ENCODE results near the gene ID4. TPM values are rescaled to one million over a fixed set of nuclear protein-coding genes. Genes with fewer than 3 reads are reported as not detected.
A peak's percentile ranks its signal among the peaks of the same experiment; 100 is the strongest.

ID4 gene, protein sequence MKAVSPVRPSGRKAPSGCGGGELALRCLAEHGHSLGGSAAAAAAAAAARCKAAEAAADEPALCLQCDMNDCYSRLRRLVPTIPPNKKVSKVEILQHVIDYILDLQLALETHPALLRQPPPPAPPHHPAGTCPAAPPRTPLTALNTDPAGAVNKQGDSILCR
- 104 and 106 TPM in 2 replicates for total RNA-seq
- long read RNA-seq, partial matches to known transcripts = 13 of 24 reads
- long read RNA-seq, other reads (novel, unspliced or antisense) = 7 of 24 reads

DNA sequence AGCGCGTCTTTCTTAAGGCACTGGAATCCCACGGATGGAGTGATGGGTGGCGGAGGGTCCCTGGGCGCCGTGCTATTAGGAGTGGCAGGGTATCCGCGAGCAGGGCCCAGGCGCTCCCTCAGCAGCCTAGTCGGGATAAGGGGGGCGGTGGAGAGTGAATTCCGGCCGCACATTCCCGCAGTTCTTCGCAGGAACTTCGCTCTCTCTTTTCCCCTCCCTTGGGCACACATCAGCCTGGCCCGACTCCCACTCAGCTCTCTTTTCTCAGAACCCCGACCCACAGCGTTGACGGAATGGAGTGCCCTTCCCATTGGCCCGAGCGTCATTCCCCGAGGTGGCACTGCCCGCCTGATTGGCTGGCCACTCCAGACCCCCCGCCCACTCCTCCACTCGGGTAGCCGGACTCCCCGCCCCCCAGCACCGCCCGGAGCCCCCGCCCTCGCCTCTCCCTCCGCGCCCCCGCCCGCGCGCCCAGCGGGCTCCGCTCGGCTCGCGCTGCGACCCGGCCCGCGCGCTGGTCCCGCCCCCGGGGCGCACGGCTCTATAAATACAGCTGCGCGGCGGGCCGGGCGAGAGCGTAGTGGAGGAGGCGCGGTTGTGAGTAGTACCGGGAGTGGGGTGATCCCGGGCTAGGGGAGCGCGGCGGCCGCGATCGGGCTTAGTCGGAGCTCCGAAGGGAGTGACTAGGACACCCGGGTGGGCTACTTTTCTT lies at the start of gene ID4:
Gene ID4, plus strand, starts transcription at position 572 of the 712 bp plus-strand sequence. CDS start 385 bp downstream, outside the sequence.
- TF ChIP-seq, protein P1, sequence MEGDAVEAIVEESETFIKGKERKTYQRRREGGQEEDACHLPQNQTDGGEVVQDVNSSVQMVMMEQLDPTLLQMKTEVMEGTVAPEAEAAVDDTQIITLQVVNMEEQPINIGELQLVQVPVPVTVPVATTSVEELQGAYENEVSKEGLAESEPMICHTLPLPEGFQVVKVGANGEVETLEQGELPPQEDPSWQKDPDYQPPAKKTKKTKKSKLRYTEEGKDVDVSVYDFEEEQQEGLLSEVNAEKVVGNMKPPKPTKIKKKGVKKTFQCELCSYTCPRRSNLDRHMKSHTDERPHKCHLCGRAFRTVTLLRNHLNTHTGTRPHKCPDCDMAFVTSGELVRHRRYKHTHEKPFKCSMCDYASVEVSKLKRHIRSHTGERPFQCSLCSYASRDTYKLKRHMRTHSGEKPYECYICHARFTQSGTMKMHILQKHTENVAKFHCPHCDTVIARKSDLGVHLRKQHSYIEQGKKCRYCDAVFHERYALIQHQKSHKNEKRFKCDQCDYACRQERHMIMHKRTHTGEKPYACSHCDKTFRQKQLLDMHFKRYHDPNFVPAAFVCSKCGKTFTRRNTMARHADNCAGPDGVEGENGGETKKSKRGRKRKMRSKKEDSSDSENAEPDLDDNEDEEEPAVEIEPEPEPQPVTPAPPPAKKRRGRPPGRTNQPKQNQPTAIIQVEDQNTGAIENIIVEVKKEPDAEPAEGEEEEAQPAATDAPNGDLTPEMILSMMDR (conservative IDR thresholded peaks at IDR 0.05) = no peak
- no peaks in the 10 kb centered on the region for H3K9me3 Mint-ChIP-seq
- peaks cover 3% of the 10 kb centered on the region for H3K27me3 Mint-ChIP-seq (ENCODE audit: low read depth)
- peak; percentile 95 for DNase-seq (ENCODE audit: low read depth, low spot score)
- peak within 1 kb of the TSS; percentile 78 for H3K27ac Mint-ChIP-seq (ENCODE audit: unreplicated experiment)
- H3K4me3 Mint-ChIP-seq = peak within 1 kb of the TSS; percentile 92
- peaks cover 14% of the 10 kb centered on the region for H3K36me3 Mint-ChIP-seq (ENCODE audit: low read depth)
- peaks cover 43% of the 10 kb centered on the region for H3K4me1 Mint-ChIP-seq

DNA sequence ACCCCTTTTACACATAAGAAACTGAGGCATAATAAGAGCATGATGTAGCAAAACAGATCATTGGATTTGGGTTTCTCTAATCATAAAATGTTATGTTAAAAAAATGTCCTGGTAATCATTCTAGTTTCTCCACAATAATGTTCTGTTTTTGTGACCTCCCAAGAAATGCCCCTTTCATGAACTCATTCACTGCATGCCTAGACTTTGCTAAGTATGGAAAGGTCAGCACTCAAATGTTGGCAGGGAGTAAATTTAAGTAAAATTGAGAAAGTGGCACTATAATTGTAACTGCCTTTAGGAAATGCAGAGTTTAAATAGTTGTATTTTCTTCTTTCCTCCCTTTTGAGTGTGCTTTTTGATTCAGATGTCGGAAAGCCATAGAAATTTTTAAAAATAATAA lies 48.5 kb upstream of the ID4 start:
- no peak overlapping the region for H3K4me3 Mint-ChIP-seq
- H3K27ac Mint-ChIP-seq (ENCODE audit: unreplicated experiment) = no peak overlapping the region
- no peaks in the 10 kb centered on the region for H3K9me3 Mint-ChIP-seq

DNA sequence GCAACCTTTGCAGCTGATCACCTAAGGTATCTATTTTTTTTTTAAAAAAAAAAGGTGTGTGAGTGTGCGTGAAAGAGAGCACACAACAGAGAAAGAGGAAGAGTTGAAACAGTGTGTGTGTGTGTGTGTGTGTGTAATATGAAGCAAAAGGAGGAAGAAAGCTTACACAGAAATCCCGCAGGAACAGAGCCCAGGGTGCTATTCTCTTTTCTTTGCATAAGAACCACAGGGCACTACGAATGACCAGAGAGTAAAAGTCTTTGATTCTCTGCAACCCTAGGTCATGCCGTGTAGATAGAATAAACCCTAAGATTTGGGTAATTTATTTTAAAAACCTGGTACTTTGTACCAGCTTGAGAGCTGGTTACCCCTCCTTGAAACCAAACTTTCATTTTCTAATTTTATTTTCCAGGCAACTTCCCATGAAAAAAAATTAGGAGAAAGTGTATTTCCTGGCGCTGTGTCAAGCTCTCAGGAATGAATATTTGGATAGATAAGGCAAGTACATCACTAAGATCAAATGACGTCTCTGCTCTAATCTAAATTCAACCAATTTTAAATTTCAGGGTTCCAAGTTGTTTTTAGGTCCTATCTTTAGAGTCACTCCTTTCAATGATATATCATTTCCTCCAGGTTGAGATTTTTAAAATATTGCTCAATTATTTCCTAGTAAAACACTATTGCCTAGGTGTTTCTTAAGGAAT lies 47.9 kb upstream of the ID4 start:
- no peak for DNase-seq (ENCODE audit: low read depth, low spot score)
- TF ChIP-seq, protein P1 (conservative IDR thresholded peaks at IDR 0.05) = no peak
- Mint-ChIP-seq H3K27ac (ENCODE audit: unreplicated experiment) (no peak overlapping the region), H3K9me3 (no peaks in the 10 kb centered on the region), H3K4me3 (no peak overlapping the region), H3K36me3 (ENCODE audit: low read depth) (no peaks in the 10 kb centered on the region), H3K4me1 (no peaks in the 10 kb centered on the region), H3K27me3 (ENCODE audit: low read depth) (no peaks in the 10 kb centered on the region)

More for the DNA sequence above, 48.5 kb upstream of the ID4 start:
- DNase-seq (ENCODE audit: low read depth, low spot score) = no peak
- no peaks in the 10 kb centered on the region for H3K4me1 Mint-ChIP-seq
- no peaks in the 10 kb centered on the region for H3K27me3 Mint-ChIP-seq (ENCODE audit: low read depth)
- no peaks in the 10 kb centered on the region for H3K36me3 Mint-ChIP-seq (ENCODE audit: low read depth)
- TF ChIP-seq, protein P1 (conservative IDR thresholded peaks at IDR 0.05) = no peak

DNA sequence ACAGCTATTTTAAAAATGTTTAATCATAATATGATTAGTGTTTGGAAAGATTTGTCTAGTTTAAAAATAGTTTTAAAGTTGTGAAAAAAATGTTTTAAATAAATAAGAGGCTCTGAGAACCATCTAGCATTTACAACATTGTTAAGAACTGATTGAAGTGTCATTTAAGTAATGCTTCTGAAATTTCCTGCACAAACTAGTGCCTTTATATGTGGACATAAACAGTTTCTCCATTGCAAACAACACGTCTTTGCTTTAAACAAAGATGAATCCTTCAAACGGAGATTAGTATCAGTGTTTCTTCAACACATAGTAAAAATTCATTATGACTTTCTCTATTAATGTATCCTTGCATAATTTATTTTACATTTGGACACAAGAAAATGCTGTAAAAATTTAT lies 45.9 kb upstream of the ID4 start:
- H3K27me3 Mint-ChIP-seq (ENCODE audit: low read depth) = no peaks in the 10 kb centered on the region
- peaks cover 1% of the 10 kb centered on the region for H3K9me3 Mint-ChIP-seq
- no peak for DNase-seq (ENCODE audit: low read depth, low spot score)
- H3K4me1 Mint-ChIP-seq = no peaks in the 10 kb centered on the region
- H3K4me3 Mint-ChIP-seq = no peak overlapping the region
- peaks cover 2% of the 10 kb centered on the region for H3K36me3 Mint-ChIP-seq (ENCODE audit: low read depth)
- no peak overlapping the region for H3K27ac Mint-ChIP-seq (ENCODE audit: unreplicated experiment)
- TF ChIP-seq, protein P1 (conservative IDR thresholded peaks at IDR 0.05) = no peak

DNA sequence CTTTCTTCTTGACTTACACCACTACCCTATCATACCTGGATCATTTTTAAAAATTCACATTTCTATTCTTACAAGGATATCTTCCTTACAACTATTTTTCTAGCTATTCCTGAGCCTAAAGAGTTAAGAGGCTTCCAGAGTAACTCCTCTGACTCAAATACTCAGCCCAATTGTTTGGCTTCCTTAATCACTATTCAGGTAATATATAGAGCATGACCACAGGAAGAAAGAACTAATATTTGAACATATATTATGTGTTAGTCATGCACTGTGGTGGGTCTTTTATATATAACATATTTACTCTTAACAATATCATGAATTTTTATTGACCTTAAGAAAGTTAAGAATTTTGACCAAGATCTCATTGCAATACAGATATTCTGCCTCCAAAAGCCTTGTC lies 42.0 kb upstream of the ID4 start:
- H3K9me3 Mint-ChIP-seq = peaks cover 10% of the 10 kb centered on the region
- TF ChIP-seq, protein P1 (conservative IDR thresholded peaks at IDR 0.05) = no peak
- H3K27me3 Mint-ChIP-seq (ENCODE audit: low read depth) = no peaks in the 10 kb centered on the region
- peaks cover 11% of the 10 kb centered on the region for H3K36me3 Mint-ChIP-seq (ENCODE audit: low read depth)
- no peaks in the 10 kb centered on the region for H3K4me1 Mint-ChIP-seq
- no peak for DNase-seq (ENCODE audit: low read depth, low spot score)
- no peak overlapping the region for H3K27ac Mint-ChIP-seq (ENCODE audit: unreplicated experiment)
- H3K4me3 Mint-ChIP-seq = no peak overlapping the region

Data from neural crest cell (in vitro differentiated cells).